Nephron progenitor cell (in vitro differentiated cells): ENCODE results near the gene FNDC3A.

ENCODE experiments used
- DNase-seq: peaks from one replicate; pipeline ENCODE4 v3.0.0; 2021
- H3K27ac Mint-ChIP-seq: 2 replicates; pipeline ENCODE4 v1.8.0; 2021; ENCODE audit warnings: mild to moderate bottlenecking, moderate library complexity, mixed read lengths
- H3K27me3 Mint-ChIP-seq: 2 replicates; pipeline ENCODE4 v1.8.0; 2021; ENCODE audit warnings: mild to moderate bottlenecking, low read depth, mixed read lengths; ENCODE audit not compliant: poor library complexity
- H3K36me3 Mint-ChIP-seq: 2 replicates; pipeline ENCODE4 v1.8.0; 2021; ENCODE audit warnings: low read depth, mixed read lengths
- H3K4me1 Mint-ChIP-seq: 2 replicates; pipeline ENCODE4 v1.8.0; 2021; ENCODE audit warnings: mixed read lengths
- H3K4me3 Mint-ChIP-seq: 2 replicates; pipeline ENCODE4 v1.8.0; 2021; ENCODE audit warnings: mild to moderate bottlenecking, moderate library complexity, mixed read lengths
- H3K9me3 Mint-ChIP-seq: 2 replicates; pipeline ENCODE4 v1.8.0; 2021; ENCODE audit warnings: mild to moderate bottlenecking, moderate library complexity, mixed read lengths
- TF ChIP-seq, protein P1 (sequence below): fragments of 200-600 bp; sonication (generic); IDR thresholded peaks from 2 replicates; pipeline ENCODE4 v1.5.0; 2021; ENCODE audit warnings: antibody characterized with exemption

The FNDC3A gene

DNA sequence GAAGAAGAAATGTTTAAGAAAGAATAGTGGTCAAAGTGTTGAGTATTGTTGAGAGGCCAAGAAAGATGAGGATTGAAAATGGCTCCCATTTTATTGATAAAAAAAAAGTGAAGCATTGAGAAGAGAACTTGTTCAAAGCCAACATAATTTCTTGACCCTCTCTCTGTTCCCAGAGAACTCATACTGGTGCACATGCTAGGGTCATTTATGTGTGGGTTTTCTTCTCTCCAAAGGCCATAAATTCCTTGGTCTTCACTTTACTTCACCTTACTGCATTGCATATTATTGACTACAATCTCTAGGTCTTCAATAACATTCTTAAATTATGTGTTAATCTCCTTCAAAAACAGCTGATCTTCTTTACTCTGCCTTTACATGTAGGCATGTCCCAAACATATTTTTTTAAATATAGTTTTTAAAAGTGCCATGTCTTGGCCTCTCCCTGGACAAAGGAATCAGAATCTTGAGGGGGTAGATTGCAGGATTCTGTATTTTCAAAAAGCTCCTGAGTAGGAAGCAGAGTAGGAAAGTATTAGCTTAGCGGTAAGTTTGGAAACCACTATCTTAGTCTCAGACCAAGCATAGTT, 1.8 kb upstream of the FNDC3A start:
- DNase-seq: no peak
- H3K4me1 Mint-ChIP-seq: peaks cover 36% of the 10 kb centered on the region
- H3K36me3 Mint-ChIP-seq: peaks cover 25% of the 10 kb centered on the region
- peaks cover 4% of the 10 kb centered on the region for H3K27me3 Mint-ChIP-seq
- no peak overlapping the region for H3K27ac Mint-ChIP-seq
- peaks cover 43% of the 10 kb centered on the region for H3K9me3 Mint-ChIP-seq
- H3K4me3 Mint-ChIP-seq: peak overlapping the region; percentile 80
- TF ChIP-seq, protein P1, sequence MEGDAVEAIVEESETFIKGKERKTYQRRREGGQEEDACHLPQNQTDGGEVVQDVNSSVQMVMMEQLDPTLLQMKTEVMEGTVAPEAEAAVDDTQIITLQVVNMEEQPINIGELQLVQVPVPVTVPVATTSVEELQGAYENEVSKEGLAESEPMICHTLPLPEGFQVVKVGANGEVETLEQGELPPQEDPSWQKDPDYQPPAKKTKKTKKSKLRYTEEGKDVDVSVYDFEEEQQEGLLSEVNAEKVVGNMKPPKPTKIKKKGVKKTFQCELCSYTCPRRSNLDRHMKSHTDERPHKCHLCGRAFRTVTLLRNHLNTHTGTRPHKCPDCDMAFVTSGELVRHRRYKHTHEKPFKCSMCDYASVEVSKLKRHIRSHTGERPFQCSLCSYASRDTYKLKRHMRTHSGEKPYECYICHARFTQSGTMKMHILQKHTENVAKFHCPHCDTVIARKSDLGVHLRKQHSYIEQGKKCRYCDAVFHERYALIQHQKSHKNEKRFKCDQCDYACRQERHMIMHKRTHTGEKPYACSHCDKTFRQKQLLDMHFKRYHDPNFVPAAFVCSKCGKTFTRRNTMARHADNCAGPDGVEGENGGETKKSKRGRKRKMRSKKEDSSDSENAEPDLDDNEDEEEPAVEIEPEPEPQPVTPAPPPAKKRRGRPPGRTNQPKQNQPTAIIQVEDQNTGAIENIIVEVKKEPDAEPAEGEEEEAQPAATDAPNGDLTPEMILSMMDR: no peak

- H3K9me3 Mint-ChIP-seq: peaks cover 40% of the 10 kb centered on the region
- H3K4me1 Mint-ChIP-seq: peaks cover 47% of the 10 kb centered on the region
- peaks cover 4% of the 10 kb centered on the region for H3K27me3 Mint-ChIP-seq
- peak overlapping the region; percentile 97 for H3K27ac Mint-ChIP-seq
- TF ChIP-seq, protein P1: no peak
- peaks cover 25% of the 10 kb centered on the region for H3K36me3 Mint-ChIP-seq
- H3K4me3 Mint-ChIP-seq: peak overlapping the region; percentile 97
- DNase-seq: peak; percentile 10
Measured at GRCh38 chr13:48975101-48975855, 434 bp upstream of the FNDC3A start.

GRCh38 chr13:48976576-48977285, 1.0 kb downstream of the FNDC3A start:
- Mint-ChIP-seq H3K9me3 (peaks cover 31% of the 10 kb centered on the region), H3K36me3 (peaks cover 25% of the 10 kb centered on the region), H3K27ac (peak overlapping the region; percentile 97), H3K4me1 (peaks cover 56% of the 10 kb centered on the region), H3K4me3 (peak overlapping the region; percentile 97), H3K27me3 (peaks cover 4% of the 10 kb centered on the region)
- DNase-seq: no peak
- TF ChIP-seq, protein P1: no peak

GRCh38 chr13:48977286-48977625, 1.5 kb downstream of the FNDC3A start:
- H3K9me3 Mint-ChIP-seq: peaks cover 28% of the 10 kb centered on the region
- peak overlapping the region; percentile 97 for H3K27ac Mint-ChIP-seq
- H3K36me3 Mint-ChIP-seq: peaks cover 25% of the 10 kb centered on the region
- TF ChIP-seq, protein P1: no peak
- peaks cover 56% of the 10 kb centered on the region for H3K4me1 Mint-ChIP-seq
- no peak for DNase-seq
- H3K4me3 Mint-ChIP-seq: peak overlapping the region; percentile 97
- peaks cover 4% of the 10 kb centered on the region for H3K27me3 Mint-ChIP-seq

DNA sequence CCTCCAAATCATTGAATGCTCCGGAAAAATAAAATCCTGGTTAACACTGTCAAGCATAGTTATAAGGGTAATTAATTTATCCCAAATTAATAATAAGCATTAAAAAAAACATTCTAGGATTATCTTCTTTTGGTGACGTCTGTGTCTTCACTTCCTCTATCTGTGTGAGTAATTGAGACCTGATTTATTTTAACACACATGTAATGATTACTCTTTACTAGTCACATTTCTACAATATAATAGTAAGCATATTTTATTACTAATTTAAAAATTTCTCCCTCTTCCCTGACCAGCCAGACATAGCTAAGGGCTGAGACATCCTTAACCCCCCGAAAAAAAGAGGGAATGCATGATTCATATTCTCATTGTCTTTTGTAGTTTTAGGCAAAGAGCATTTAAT, 2.3 kb downstream of the FNDC3A start:
- TF ChIP-seq, protein P1: no peak
- Mint-ChIP-seq H3K4me3 (peak overlapping the region; percentile 97), H3K27ac (no peak overlapping the region), H3K4me1 (peaks cover 56% of the 10 kb centered on the region), H3K27me3 (peaks cover 4% of the 10 kb centered on the region), H3K9me3 (peaks cover 22% of the 10 kb centered on the region), H3K36me3 (peaks cover 19% of the 10 kb centered on the region)
- DNase-seq: no peak
